ENCODE data around the gene BRINP3. TPM values are rescaled to one million over a fixed set of nuclear protein-coding genes. Genes with fewer than 3 reads are reported as not detected.

The BRINP3 gene
- total RNA-seq, 1 donor from 2014 or later = 1.5 TPM

- TF ChIP-seq, protein P1, sequence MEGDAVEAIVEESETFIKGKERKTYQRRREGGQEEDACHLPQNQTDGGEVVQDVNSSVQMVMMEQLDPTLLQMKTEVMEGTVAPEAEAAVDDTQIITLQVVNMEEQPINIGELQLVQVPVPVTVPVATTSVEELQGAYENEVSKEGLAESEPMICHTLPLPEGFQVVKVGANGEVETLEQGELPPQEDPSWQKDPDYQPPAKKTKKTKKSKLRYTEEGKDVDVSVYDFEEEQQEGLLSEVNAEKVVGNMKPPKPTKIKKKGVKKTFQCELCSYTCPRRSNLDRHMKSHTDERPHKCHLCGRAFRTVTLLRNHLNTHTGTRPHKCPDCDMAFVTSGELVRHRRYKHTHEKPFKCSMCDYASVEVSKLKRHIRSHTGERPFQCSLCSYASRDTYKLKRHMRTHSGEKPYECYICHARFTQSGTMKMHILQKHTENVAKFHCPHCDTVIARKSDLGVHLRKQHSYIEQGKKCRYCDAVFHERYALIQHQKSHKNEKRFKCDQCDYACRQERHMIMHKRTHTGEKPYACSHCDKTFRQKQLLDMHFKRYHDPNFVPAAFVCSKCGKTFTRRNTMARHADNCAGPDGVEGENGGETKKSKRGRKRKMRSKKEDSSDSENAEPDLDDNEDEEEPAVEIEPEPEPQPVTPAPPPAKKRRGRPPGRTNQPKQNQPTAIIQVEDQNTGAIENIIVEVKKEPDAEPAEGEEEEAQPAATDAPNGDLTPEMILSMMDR (IDR thresholded peaks at IDR 0.05) = no peak
- intact Hi-C loops (cut with DNase I) = no loop called here
- H3K9me3 ChIP-seq = no peaks in the 10 kb centered on the region
- no peaks in the 10 kb centered on the region for H3K27me3 ChIP-seq
- no peak for DNase-seq (ENCODE audit: low spot score in 2 of 2)
- H3K4me1 ChIP-seq = no peaks in the 10 kb centered on the region
- no peak overlapping the region for H3K4me3 ChIP-seq
- no peaks in the 10 kb centered on the region for H3K36me3 ChIP-seq
- H3K27ac ChIP-seq = no peak overlapping the region
These were observed 48.5 kb downstream of the BRINP3 start for GRCh38 chr1:190429141-190429540.

GRCh38 chr1:190416239-190416638 lies 61.4 kb downstream of the BRINP3 start:
- Histone ChIP-seq H3K9me3 (no peaks in the 10 kb centered on the region), H3K36me3 (no peaks in the 10 kb centered on the region), H3K4me1 (no peaks in the 10 kb centered on the region), H3K27me3 (no peaks in the 10 kb centered on the region), H3K4me3 (no peak overlapping the region), H3K27ac (no peak overlapping the region)
- DNase-seq (ENCODE audit: low spot score in 2 of 2) = no peak
- TF ChIP-seq, protein P1 (IDR thresholded peaks at IDR 0.05) = no peak
- intact Hi-C loops (cut with DNase I) = no loop called here

- no peak for DNase-seq (ENCODE audit: low spot score in 2 of 2)
- no peak overlapping the region for H3K27ac ChIP-seq
- intact Hi-C loops (cut with DNase I) = no loop called here
- no peaks in the 10 kb centered on the region for H3K27me3 ChIP-seq
- no peaks in the 10 kb centered on the region for H3K9me3 ChIP-seq
- H3K4me3 ChIP-seq = no peak overlapping the region
- TF ChIP-seq, protein P1 (IDR thresholded peaks at IDR 0.05) = no peak
- no peaks in the 10 kb centered on the region for H3K4me1 ChIP-seq
- no peaks in the 10 kb centered on the region for H3K36me3 ChIP-seq
These were observed 64.5 kb downstream of the BRINP3 start for GRCh38 chr1:190413142-190413541.

- intact Hi-C loops (cut with DNase I) = no loop called here
- no peaks in the 10 kb centered on the region for H3K4me1 ChIP-seq
- TF ChIP-seq, protein P1 (IDR thresholded peaks at IDR 0.05) = no peak
- no peaks in the 10 kb centered on the region for H3K9me3 ChIP-seq
- DNase-seq (ENCODE audit: low spot score in 2 of 2) = no peak
- H3K4me3 ChIP-seq = no peak overlapping the region
- no peaks in the 10 kb centered on the region for H3K27me3 ChIP-seq
- no peak overlapping the region for H3K27ac ChIP-seq
- H3K36me3 ChIP-seq = no peaks in the 10 kb centered on the region
These were observed 74.3 kb downstream of the BRINP3 start for GRCh38 chr1:190403402-190403801.

GRCh38 chr1:190399233-190399632 lies 78.4 kb downstream of the BRINP3 start:
- H3K27me3 ChIP-seq = no peaks in the 10 kb centered on the region
- no peak overlapping the region for H3K27ac ChIP-seq
- DNase-seq (ENCODE audit: low spot score in 2 of 2) = no peak
- no peak overlapping the region for H3K4me3 ChIP-seq
- no peaks in the 10 kb centered on the region for H3K9me3 ChIP-seq
- TF ChIP-seq, protein P1 (IDR thresholded peaks at IDR 0.05) = no peak
- intact Hi-C loops (cut with DNase I) = no loop called here
- no peaks in the 10 kb centered on the region for H3K4me1 ChIP-seq
- H3K36me3 ChIP-seq = no peaks in the 10 kb centered on the region

- Histone ChIP-seq H3K4me3 (no peak overlapping the region), H3K27me3 (no peaks in the 10 kb centered on the region), H3K4me1 (no peaks in the 10 kb centered on the region), H3K9me3 (no peaks in the 10 kb centered on the region), H3K27ac (no peak overlapping the region), H3K36me3 (no peaks in the 10 kb centered on the region)
- TF ChIP-seq, protein P1 (IDR thresholded peaks at IDR 0.05) = no peak
- no peak for DNase-seq (ENCODE audit: low spot score in 2 of 2)
- intact Hi-C loops (cut with DNase I) = no loop called here
These were observed 86.1 kb downstream of the BRINP3 start for GRCh38 chr1:190391582-190391981.
